ENCODE results near the gene KIAA1671. TPM values are rescaled to one million over a fixed set of nuclear protein-coding genes. Genes with fewer than 3 reads are reported as not detected.

Gene KIAA1671
- total RNA-seq, 4 donors from 2014 or later: 16.2 to 35.0 (median 21.7) TPM

- H3K27me3 ChIP-seq: no peaks in the 10 kb centered on the region
- intact Hi-C loops (cut with DNase I; ENCODE audit: low total_unique reads): loop anchor here (10.0 kb wide), 1 partner anchor 630 kb away; the partner anchor contains the start of gene MYO18B
- H3K4me3 ChIP-seq: peak overlapping the region in 2 of 4 donors; percentile 71 to 79
- in situ Hi-C loops (cut with MboI; ENCODE audit: low sequenced_read_pairs in 4 of 4): loop anchor here in 1 of 4 donors (10.0 kb wide), 1 partner anchor 50 kb away; no protein-coding TSS in a partner anchor
- TF ChIP-seq CTCF (IDR thresholded peaks at IDR 0.05 in 4 of 5, conservative IDR thresholded peaks at IDR 0.05 in 1 of 5): no peak
- no peak for TF ChIP-seq POLR2A (IDR thresholded peaks at IDR 0.05)
- DNase-seq (no peak), ATAC-seq (no peak)
- H3K4me1 ChIP-seq: peaks cover 32 to 41% of the 10 kb centered on the region in 2 donors
- peak overlapping the region; percentile 85 to 99 (median 95) for H3K27ac ChIP-seq
- H3K36me3 ChIP-seq: peaks cover 0 to 5% of the 10 kb centered on the region in 2 donors
- H3K9me3 ChIP-seq: no peaks in the 10 kb centered on the region
These were observed 162.2 kb downstream of the KIAA1671 start for GRCh38 chr22:25114369-25115362.

GRCh38 chr22:25119609-25120008 lies 167.1 kb downstream of the KIAA1671 start:
- Histone ChIP-seq H3K36me3 (peaks cover 0 to 5% of the 10 kb centered on the region in 2 donors), H3K27ac (peak overlapping the region; percentile 66 to 96 (median 82)), H3K4me1 (peaks cover 16 to 46% of the 10 kb centered on the region in 2 donors), H3K9me3 (no peaks in the 10 kb centered on the region), H3K4me3 (no peak overlapping the region), H3K27me3 (no peaks in the 10 kb centered on the region)
- in situ Hi-C loops (cut with MboI; ENCODE audit: low sequenced_read_pairs in 4 of 4) (loop anchor here in 1 of 4 donors (10.0 kb wide), 1 partner anchor 45 kb away; no protein-coding TSS in a partner anchor), intact Hi-C loops (cut with DNase I; ENCODE audit: low total_unique reads) (loop anchor here (1.0 to 10.0 kb wide), 2 partner anchors 10 to 625 kb away; partner anchors contain the start of gene MYO18B)
- DNase-seq: no peak
- ATAC-seq: no peak
- TF ChIP-seq CTCF (IDR thresholded peaks at IDR 0.05 in 4 of 5, conservative IDR thresholded peaks at IDR 0.05 in 1 of 5) (no peak), POLR2A (IDR thresholded peaks at IDR 0.05) (no peak)

GRCh38 chr22:25120093-25120561 lies 167.6 kb downstream of the KIAA1671 start:
- TF ChIP-seq CTCF (IDR thresholded peaks at IDR 0.05 in 4 of 5, conservative IDR thresholded peaks at IDR 0.05 in 1 of 5): no peak
- peak in 1 of 2 donors; percentile 9 for TF ChIP-seq POLR2A (IDR thresholded peaks at IDR 0.05)
- in situ Hi-C loops (cut with MboI; ENCODE audit: low sequenced_read_pairs in 4 of 4): no loop called here
- no peaks in the 10 kb centered on the region for H3K9me3 ChIP-seq
- peak overlapping the region; percentile 66 to 96 (median 82) for H3K27ac ChIP-seq
- ATAC-seq (peak; percentile 53 to 67), DNase-seq (peak in 1 of 2 donors; percentile 72)
- H3K27me3 ChIP-seq: no peaks in the 10 kb centered on the region
- H3K36me3 ChIP-seq: peaks cover 0 to 5% of the 10 kb centered on the region in 2 donors
- H3K4me3 ChIP-seq: no peak overlapping the region
- intact Hi-C loops (cut with DNase I; ENCODE audit: low total_unique reads): loop anchor here (1.0 kb wide), 1 partner anchor 9 kb away; no protein-coding TSS in a partner anchor
- peaks cover 16 to 41% of the 10 kb centered on the region in 2 donors for H3K4me1 ChIP-seq

GRCh38 chr22:25120761-25121212 lies 168.3 kb downstream of the KIAA1671 start:
- ATAC-seq (no peak), DNase-seq (no peak)
- Histone ChIP-seq H3K4me1 (peaks cover 16 to 38% of the 10 kb centered on the region in 2 donors), H3K27me3 (no peaks in the 10 kb centered on the region), H3K27ac (peak overlapping the region; percentile 66 to 96 (median 82)), H3K4me3 (no peak overlapping the region), H3K36me3 (peaks cover 0 to 5% of the 10 kb centered on the region in 2 donors), H3K9me3 (no peaks in the 10 kb centered on the region)
- in situ Hi-C loops (cut with MboI; ENCODE audit: low sequenced_read_pairs in 4 of 4): no loop called here
- intact Hi-C loops (cut with DNase I; ENCODE audit: low total_unique reads): loop anchor here (1.0 kb wide), 1 partner anchor 9 kb away; no protein-coding TSS in a partner anchor
- TF ChIP-seq POLR2A (IDR thresholded peaks at IDR 0.05): no peak
- TF ChIP-seq CTCF (IDR thresholded peaks at IDR 0.05 in 4 of 5, conservative IDR thresholded peaks at IDR 0.05 in 1 of 5): no peak
